NCI-H510A treated with DMSO at 0.1 percent for 48 hours (cell line): Measurements from ENCODE around the gene CALML5.

Experiments
- DNase-seq: peaks from one replicate; lab custom pipeline; 2025; lab: John Stamatoyannopoulos, UW

The CALML5 gene, protein sequence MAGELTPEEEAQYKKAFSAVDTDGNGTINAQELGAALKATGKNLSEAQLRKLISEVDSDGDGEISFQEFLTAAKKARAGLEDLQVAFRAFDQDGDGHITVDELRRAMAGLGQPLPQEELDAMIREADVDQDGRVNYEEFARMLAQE

DNA sequence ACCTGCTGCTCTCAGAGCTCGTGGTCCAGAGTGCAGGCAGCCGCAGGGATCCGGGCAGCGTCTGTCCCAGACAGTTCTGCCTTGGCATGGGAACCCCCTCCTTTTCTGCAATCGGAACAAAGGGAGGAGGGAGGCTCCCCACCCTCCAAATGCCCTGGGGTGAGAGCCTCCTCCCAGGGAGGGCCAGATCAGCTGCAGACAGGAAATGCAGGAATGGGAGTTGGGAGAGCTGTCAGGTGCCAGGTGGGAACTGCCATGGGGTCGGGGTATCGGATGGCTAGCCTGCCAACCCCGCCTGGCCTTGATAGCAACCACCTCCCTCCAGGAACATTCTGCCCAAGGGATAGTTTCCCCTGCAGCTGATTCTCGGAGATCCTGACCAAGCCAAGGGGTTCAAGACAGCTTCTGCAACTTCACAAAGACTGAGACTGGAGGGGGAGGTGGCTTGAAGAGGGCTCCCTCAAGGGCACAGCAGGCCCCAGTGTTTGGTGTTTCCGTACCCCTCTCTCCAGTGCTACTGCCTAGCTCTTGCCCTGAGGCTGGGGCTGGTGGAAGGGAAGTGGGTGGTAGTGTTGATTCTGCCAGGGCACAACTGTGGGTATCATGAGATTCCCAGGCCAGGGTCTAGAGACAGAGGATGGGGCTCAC, at the start of gene CALML5:
Gene CALML5 (minus strand): TSS at position 78 of the 648 bp plus-strand sequence. CDS start 132 bp downstream, outside the sequence.
- no peak for DNase-seq

DNA sequence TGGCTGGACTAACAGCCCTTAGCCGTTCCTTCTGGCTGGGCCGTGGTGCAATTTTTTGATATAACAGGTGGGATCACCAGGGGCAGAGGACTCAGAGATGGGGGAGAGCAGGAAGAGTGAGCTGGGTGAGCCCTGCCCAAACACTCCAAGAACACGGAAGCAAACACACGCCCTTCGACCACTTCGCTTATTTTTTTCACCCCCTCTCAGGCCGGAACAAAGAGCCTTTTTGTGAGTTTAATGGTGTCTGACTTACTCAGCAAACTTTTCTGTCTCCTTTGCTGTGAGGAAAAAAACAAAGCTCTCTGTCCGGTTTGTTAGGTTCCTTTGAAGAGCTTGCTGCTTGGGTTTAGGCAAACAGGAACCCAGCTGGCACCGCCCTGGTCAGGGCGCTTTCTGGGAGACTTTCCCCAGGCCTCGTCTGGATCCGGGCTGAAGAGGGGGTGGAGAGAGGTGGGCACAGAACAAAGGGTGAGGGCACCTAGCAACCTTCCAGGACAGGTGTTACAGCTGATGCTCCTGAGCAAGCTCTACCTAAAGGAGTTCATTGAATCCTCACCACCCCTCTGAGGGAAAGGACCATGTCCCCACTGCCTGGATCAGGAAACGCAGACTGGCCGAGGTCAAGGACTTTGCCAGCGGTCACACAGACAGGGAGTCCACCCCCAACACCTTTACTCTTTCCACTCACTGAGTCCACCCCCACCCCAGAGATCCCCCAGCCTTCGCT, 48.7 kb upstream of the CALML5 start:
- DNase-seq = peak; percentile 66

DNA sequence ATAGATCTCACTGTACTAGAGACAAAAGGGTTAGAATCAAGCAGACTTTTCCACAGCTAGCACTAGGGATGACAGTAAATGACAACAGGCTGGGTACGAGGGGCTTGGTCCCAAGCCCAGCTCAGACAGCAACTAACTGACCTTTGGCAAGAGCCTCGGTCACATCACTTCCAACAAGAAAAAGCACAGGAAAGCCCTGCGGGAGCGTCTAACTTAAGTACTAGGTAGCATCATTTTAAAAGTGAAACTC, 48.2 kb upstream of the CALML5 start:
- DNase-seq = no peak

DNA sequence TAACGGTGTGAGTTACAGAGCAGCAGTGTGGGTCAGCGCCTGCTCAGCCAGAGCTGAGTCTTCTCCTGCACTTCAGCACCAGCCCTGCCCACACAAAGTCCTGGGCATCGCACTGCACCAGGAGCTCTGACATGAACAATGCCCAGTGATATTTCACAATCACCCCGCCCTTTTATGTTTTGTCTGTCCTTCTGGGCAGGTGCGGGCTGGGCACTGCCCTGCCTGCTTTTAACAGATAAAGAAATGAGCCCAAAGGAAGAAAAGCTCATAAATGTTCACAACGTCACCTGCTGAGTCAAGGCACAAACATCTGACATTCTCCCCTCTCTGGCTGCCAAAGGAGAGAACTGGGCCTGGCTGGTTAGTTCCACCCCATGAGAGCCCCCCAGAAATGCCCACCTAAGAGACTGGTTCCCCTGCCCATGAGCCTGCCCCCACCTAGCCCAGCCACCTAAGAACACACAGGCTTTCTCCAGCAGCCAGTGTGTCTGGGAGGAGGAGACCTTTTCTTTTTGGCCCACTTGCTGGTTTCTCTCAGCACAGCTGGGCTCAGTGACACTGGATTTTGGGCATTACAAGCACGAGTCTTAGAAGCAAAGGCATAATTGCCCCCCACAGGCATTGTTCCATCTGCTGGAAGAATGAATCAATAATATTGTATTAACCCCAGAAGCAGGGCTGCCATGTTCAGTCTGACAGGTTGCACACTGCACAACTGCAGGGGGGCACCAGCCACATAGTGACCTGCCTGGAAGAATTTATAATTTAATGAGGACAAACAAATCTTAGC, 47.7 kb upstream of the CALML5 start:
- peak; percentile 42 for DNase-seq

DNA sequence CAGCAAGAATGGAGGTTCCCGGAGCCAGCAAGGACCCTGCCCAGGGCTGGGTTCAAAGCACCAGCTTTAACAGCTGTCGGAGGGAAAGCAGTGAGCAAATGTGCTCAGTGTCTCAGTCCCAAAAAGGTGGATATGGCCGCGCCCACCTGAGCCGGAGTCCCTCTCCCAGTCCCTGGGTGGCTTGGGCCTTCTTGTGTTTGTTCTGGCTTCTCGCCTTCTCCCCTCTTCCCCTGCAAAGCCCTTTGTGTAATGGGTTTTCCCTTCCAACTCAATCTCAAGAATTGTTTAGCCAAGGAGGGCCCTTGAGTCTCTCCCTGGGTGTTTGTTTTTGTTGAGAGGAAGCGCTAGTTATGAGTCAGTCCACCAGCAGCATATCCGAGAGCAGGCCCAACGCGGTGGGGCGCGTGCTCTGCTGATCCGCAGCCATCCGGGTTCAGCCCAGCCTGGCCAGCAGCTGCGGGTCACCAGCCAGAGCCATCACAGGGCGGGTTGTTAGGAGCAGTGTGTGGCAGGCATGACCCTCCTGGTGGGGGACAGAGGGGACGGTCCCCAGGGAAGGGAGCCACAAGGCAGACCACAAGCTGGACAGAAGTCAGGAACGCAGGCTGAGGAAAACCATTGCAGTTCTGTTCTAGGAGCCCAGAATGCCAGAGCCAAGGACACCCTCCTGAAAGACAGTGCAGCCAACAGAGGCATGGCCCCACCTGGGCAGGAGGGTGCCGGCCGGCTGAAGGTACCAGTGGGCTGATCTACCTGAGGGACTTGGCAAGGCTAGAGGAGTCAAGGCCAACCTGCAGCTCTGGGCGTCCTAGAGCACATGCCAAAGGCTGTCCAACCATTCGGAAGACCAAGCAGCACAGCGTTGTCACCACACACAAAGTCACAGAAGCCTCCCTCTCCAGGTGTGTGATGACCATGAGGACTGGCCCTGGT, 46.7 kb upstream of the CALML5 start:
- DNase-seq = peak; percentile 53

DNA sequence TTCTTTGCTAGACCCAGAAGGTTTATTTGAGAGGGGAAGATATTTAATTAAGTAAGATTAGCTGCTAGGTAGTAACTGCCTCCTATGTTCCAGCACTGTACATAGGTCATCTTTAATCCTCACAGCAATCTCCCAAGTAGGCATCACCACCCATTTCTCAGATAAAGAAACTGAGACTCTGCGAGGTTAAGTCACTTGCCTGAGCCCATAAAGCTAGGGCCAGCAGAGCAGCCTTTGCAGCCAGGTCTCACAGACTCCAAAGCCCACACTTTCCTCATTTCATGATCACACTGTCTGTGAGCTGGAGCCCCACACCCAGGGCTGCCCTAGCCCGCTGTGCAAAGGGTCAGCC, 46.0 kb upstream of the CALML5 start:
- DNase-seq = no peak

DNA sequence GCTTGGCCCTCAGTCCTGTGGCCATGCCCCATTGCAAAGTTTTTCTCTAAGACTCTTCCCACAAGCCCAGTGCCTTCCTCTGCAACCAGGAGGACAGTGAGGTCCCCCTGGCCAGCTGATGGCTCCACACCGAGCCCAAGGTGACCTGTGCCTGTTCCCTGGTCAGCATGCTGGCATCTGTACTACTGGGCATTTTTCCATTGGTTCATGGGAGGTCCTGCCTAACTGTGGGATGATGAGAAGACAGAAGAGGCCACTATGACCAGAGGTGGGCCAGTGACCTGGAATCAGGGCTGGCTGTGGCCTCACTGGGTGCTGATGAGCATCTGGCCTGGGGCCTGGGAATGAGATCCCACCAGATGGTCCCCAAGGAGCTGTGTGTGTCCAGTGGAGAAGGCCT, 45.6 kb upstream of the CALML5 start:
- no peak for DNase-seq

DNA sequence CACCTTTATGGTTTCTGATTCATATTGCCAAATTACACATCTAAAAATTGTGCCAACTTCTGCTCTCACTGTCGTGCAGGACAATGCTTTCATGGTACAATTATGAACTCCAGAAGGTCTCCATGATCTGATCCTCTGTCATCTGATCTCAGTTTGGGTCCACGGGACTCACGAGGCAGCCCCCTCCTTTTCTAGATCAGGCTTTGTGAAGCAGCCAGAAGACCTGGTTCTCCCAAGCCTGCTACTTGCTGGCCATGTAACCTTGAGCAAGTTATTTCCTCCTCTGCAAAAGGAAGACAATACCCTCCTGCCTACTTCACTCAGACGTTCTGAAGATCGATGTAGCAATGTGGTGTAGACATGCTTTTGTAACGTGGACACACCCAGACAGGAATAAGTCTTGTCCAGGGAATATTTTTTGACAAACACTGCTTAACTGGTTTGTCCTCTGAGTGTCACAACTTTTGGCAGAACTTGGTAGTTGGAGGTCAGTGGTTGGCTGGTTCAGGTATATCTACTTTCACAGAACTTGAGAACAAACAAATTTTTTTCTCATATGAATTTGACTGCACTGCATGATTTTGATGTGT, 44.9 kb upstream of the CALML5 start:
- no peak for DNase-seq

DNA sequence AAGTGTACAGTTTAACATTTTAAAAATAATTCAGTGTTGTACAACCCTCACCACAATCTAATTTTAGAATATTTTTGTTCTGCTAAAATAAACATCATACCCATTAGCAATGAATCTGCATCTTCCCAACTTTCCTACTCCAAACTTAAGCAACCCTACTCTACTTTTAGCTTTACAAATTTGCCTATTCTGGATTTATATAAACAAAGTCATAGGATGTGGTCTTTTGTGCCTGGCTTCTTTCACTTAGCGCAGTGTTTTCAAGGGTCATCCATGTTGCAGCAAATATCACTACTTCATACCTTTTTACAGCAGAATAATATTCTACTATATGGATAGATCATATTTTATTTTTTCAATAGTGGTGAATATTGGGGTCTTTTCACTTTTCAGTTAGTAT, 44.3 kb upstream of the CALML5 start:
- no peak for DNase-seq

DNA sequence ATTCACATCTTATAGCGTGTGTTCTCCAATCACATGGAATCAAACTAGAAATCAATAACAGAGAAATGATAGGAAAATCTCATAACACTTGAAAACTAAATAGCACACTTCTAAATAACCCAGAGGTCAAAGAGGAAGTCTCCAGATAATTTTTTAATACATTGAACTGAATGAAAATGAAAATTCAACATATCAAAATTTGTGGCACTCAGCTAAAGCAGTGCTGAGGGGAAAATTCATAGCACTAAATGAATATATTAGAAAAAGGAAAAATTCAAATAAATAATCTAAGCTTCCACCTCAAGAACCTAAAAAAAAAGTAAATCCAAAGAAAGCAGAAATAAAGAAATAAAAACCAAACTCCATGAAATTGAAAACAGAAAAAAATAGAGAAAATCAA, 42.7 kb upstream of the CALML5 start:
- no peak for DNase-seq

DNA sequence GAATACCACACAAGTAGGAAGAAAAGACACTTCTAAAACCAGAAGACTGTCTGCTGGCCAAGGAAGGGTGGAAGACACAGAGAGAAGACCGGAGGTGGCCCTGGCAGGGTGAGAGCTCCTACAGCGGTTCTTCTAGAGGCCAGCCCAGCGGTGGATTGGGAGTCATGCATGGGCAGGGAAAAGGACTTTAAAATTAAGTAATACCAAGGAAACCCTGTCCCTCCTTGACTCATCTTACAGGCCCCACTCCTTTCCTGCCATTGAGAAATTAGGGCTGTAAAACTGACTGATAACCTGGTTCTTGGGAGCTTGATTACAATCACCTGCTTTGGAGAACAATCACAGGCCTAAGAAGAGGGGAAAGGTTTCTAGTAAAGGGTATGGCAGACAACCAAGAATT, 41.5 kb upstream of the CALML5 start:
- DNase-seq = no peak

DNA sequence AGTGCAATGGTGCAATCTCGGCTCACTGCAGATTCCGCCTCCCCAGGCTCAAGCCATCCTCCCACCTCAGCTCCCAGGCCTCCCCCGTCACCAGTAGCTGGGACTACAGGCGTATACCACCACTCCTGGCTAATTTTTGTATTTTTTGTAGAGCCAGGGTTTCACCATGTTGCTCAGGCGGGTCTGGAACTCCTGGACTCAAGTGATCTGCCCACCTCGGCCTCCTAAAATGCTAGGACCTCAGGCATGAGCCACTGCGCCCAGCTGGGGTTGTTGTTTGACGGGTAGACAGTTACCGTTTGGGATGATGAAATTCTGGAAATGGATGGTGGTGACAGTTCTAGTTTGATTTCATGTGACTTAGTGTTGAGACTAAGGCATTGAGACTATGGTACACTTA, 40.7 kb upstream of the CALML5 start:
- no peak for DNase-seq

DNA sequence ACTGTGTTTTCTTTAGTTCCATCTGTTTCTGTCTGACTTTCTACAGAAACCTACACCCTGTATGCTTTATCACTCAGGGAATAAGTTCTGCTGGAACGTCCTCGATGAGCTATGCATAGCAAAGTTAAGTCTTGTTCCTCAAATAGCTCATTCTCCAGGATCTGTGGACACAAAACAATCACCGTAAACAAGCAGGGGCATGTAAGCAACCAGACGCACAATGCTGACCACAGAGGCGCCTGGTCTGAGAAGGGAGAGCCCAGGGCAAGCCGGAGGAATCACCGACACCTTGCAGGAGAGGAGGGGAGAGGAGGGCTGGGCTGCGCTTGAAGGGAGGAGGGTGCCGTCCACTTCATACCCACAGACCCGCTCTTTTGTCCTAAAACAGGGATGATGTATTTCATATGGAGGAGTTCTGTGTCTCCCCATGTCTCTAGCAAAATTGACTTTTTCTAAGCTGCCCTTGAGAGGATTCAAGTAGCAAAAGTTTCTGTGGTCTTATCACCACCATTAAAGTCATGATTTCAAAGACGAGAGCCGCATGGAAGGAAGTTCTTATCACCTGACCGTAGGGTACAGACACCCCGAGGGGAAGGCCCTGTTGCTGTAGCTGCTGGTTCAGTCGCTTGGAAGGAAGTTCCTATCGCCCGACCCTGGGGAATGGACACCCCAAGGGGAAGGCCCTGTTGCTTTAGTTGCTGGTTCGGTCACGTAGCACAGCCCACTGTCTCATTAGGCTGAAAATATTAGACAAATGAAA, 39.7 kb upstream of the CALML5 start:
- no peak for DNase-seq

DNA sequence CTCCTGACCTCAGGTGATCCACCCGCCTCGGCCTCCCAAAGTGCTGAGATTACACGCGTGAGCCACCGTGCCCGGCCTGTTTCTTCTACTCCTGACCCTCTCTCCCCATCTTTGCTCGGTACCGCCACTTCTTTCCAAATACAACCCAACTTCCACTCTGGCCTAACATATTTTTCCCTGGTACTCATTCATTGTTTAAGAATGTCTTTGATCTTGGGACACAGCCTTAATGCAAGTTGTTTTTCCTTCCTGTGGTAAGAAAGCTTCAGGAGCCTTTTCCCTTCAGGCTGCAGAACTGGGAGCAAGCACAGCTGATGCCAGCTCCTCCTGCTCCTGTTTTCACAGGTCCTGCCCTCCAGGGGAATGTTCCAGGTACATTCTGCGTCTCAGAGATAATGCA, 39.1 kb upstream of the CALML5 start:
- no peak for DNase-seq

DNA sequence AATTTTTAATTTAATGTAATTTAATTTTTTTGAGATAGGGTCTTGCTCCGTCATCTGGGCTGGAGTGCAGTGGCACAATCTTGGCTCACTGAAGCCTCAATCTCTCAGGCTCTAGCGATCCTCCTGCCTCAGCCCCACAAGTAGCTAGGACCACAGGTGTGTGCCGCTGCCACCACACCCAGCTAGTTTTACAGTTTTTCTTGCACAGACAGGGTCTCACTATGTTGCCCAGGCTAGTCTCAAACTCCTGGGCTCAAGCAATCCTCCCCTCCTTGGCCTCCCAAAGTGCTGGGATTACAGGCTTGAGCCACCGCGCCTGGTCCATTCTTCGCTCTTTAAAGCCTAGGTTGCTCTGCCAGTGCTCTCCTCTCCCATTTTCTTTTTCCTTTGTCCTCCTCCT, 38.3 kb upstream of the CALML5 start:
- no peak for DNase-seq

DNA sequence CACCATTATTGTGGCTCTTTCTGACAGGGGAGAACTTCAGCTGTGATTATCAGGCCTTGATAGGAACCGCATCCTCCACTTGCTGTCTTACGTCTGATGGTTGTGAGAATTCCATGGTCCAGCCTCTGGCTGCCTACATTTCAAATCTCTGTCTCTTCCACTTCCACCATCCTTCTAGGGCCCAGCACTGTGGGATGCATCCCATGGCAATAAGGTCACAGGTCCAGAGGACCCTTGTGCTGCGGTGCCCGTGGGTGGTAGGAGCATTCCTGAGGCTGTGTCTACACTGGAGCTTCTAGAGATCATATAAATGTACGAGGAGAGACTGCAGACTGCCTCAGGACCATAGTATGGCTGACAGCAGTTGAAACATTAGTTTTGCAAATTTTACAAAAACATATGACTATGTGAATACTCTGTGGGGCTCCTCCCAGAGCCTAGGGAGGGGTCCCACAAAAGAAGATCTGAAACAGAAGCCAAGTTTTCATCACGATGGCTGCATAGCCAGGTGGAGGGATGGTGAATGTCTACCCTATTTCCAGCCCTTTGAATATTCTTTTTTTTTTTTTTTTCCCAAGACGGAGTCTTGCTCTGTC, 37.2 kb upstream of the CALML5 start:
- no peak for DNase-seq

DNA sequence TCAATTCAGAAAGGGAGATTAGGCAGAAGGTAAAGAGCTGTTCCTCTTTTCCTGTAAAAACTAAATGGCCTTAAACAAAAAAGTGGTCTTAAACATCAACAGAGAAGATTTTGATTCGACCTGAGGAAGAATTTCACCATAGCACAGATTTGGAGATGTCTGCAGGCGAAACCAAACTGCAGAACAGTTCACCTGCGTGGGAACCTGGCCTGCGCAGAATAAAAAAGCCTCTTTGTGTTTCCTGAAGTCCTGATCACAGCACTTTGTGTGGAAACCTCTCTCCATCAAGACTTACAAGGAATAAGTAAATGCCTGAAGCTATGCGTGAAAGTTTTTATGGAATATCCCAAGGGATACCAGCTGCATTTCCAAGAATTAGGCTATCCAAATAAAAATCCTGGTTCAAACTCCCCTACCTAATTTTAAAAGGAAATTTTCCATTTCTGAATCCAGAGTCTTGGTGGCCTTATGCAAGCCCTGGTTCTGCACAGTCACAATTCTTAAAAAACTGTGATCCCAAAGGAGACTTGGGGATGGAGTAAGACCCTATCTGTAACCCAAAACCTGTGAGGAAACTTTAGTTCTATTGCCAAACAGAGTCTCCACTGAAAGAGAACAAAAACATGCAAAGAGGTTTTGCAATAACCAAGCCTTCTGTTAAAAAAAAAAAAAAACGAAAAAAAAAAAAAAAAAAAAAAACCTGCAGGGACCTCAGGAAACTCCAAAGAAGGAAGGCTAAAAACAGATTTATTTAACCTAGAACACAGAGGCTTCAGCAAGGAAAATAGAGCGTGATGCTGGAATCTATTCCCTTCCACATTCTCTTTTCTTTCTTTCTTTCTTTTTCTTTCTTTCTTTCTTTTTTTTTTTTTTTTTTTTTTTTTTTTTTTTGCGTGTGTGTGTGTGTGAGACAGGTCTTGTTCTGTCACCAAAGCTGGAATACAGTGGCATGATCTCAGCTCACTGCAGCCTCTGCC, 35.8 kb upstream of the CALML5 start:
- DNase-seq = no peak

DNA sequence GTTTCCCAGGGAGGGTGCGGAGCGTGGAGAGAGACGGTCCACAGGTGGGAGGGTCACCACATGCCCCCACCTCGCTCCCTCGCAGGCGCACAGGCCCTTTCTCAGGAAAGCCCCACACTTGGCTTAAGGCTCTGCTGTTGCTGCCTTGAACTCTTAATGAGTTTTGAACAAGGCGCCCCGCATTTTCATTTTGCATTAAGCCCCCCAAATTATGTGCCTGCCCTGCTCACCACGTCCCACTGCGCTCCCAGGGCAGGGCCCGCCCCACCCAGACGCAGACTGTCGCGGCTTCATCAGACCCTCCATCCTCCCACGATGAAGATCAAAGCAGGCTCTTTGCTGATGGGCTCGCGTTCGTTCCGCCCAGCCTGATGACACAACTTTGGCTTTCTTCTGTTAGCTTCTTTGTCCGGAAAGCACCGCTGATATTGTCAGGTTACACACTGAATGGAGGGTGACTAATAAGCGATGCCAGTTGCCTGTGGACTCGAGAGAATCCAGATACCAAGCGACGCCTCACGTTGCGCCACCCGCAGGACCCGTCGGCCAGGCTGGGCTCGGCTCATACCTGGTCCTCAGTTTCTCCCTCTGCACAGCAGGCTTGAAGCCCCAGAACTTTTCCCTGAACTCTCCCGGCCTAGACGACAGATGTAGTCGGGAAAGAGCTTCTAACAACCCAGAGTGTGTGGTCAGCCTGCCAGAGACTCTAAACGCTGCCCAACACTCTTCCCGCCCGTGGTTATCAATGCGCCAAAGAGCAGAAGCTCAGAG, 34.9 kb upstream of the CALML5 start:
- no peak for DNase-seq
